Thyroid gland (tissue), 4 donors: Measurements from ENCODE around the gene GIMD1.

Source experiments
- CTCF ChIP-seq, 6 experiments: fragments of 200-600 bp in 3 of 6; fragments of 450-650 bp in 3 of 6; sonication (generic) in 3 of 6; IDR thresholded peaks; one replicate each; pipeline ENCODE4 v1.5.1; 2016 to 2019; ENCODE audit warnings: antibody characterized with exemption in 6 of 6, mild to moderate bottlenecking in 2 of 6, inconsistent platforms in 1 of 6, moderate library complexity in 1 of 6
- POLR2A ChIP-seq, 2 donors: fragments of 450-650 bp; IDR thresholded peaks; one replicate each; pipeline ENCODE4 v1.6.1; 2017; ENCODE audit warnings: antibody characterized with exemption in 2 of 2, mild to moderate bottlenecking in 2 of 2, moderate library complexity in 1 of 2

- TF ChIP-seq POLR2A (IDR thresholded peaks at IDR 0.05) (no peak), CTCF (IDR thresholded peaks at IDR 0.05) (no peak)
Measured at GRCh38 chr4:106358899-106359298, 9.7 kb downstream of the GIMD1 start.
